ENCODE data around the gene CC2D2A. TPM values are rescaled to one million over a fixed set of nuclear protein-coding genes. Genes with fewer than 3 reads are reported as not detected.

Gene CC2D2A
- total RNA-seq: 34.0 and 35.4 TPM in 2 replicates

- DNase-seq (ENCODE audit: insufficient read length, low spot score, missing footprints): peak; percentile 41
Observed at GRCh38 chr4:15469402-15470127, at the start of gene CC2D2A. CC2D2A (plus strand) TSS chr4:15469882; CDS start chr4:15475933, 6,051 bp downstream.

GRCh38 chr4:15420642-15421041 is 49.0 kb upstream of the CC2D2A start:
- H3K79me2 ChIP-seq (ENCODE audit: insufficient read depth, low read length): no peaks in the 10 kb centered on the region
- DNase-seq (ENCODE audit: insufficient read length, low spot score, missing footprints): peak; percentile 53

More at GRCh38 chr4:15469402-15470127, at the start of gene CC2D2A:
- H3K4me3 ChIP-seq (ENCODE audit: insufficient read depth, low read length): peak within 1 kb of the TSS; percentile 73
- H4K20me1 ChIP-seq (ENCODE audit: insufficient read depth, low read length): no peaks in the 10 kb centered on the region
- TF ChIP-seq CTCF (IDR thresholded peaks at IDR 0.05; ENCODE audit: extremely low read depth, low read depth, low read length): no peak
- H2AFZ ChIP-seq (ENCODE audit: low read length): peak within 1 kb of the TSS; percentile 95
- H3K27me3 ChIP-seq (ENCODE audit: insufficient read depth, low read length): no peaks in the 10 kb centered on the region
- no peaks in the 10 kb centered on the region for H3K79me2 ChIP-seq (ENCODE audit: insufficient read depth, low read length)
- H3K4me2 ChIP-seq (ENCODE audit: insufficient read depth, low read length): peak within 1 kb of the TSS; percentile 89
- no peaks in the 10 kb centered on the region for H3K9me3 ChIP-seq (ENCODE audit: low read depth, low read length)
- H3K27ac ChIP-seq (ENCODE audit: low read depth, low read length): peak within 1 kb of the TSS; percentile 47
- H3K36me3 ChIP-seq (ENCODE audit: insufficient read depth, low read length): no peaks in the 10 kb centered on the region
- H3K4me1 ChIP-seq (ENCODE audit: insufficient read depth, low read length): peaks cover 2% of the 10 kb centered on the region

DNA sequence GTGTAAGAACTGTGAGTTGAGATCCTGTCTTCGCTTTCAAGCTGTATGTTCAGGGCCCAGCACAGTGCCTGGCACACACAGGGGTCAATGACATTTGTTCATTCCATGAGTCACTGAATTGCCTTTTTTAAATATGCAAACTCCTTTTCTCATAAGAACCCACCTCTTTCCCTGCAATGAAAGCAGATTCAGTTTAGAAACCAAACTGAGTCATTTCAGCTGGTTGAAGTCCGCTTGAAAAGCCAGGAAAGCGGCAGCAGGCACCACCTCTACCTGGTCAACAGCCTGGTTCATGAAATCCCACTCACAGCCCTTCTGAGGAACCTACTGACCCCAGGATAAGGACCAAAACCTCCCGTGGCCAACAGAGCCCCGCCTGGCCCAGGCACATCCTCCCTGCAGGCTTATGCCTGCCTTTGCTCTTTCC is 46.4 kb upstream of the CC2D2A start:
- no peaks in the 10 kb centered on the region for H3K36me3 ChIP-seq (ENCODE audit: insufficient read depth, low read length)
- H2AFZ ChIP-seq (ENCODE audit: low read length): no peak overlapping the region
- H3K4me2 ChIP-seq (ENCODE audit: insufficient read depth, low read length): no peak overlapping the region
- DNase-seq (ENCODE audit: insufficient read length, low spot score, missing footprints): no peak
- TF ChIP-seq CTCF (IDR thresholded peaks at IDR 0.05; ENCODE audit: extremely low read depth, low read depth, low read length): no peak
- H3K4me1 ChIP-seq (ENCODE audit: insufficient read depth, low read length): peaks cover 7% of the 10 kb centered on the region
- no peak overlapping the region for H3K27ac ChIP-seq (ENCODE audit: low read depth, low read length)
- H3K4me3 ChIP-seq (ENCODE audit: insufficient read depth, low read length): no peak overlapping the region
- H3K27me3 ChIP-seq (ENCODE audit: insufficient read depth, low read length): no peaks in the 10 kb centered on the region
- no peaks in the 10 kb centered on the region for H3K9me3 ChIP-seq (ENCODE audit: low read depth, low read length)
- no peaks in the 10 kb centered on the region for H4K20me1 ChIP-seq (ENCODE audit: insufficient read depth, low read length)
- H3K79me2 ChIP-seq (ENCODE audit: insufficient read depth, low read length): no peaks in the 10 kb centered on the region

More at GRCh38 chr4:15420642-15421041, 49.0 kb upstream of the CC2D2A start:
- Histone ChIP-seq H3K27me3 (ENCODE audit: insufficient read depth, low read length) (no peaks in the 10 kb centered on the region), H3K36me3 (ENCODE audit: insufficient read depth, low read length) (no peaks in the 10 kb centered on the region), H3K9me3 (ENCODE audit: low read depth, low read length) (no peaks in the 10 kb centered on the region), H3K4me2 (ENCODE audit: insufficient read depth, low read length) (no peak overlapping the region), H3K27ac (ENCODE audit: low read depth, low read length) (no peak overlapping the region), H2AFZ (ENCODE audit: low read length) (no peak overlapping the region), H4K20me1 (ENCODE audit: insufficient read depth, low read length) (no peaks in the 10 kb centered on the region), H3K4me3 (ENCODE audit: insufficient read depth, low read length) (no peak overlapping the region), H3K4me1 (ENCODE audit: insufficient read depth, low read length) (peaks cover 9% of the 10 kb centered on the region)
- TF ChIP-seq CTCF (IDR thresholded peaks at IDR 0.05; ENCODE audit: extremely low read depth, low read depth, low read length): peak; percentile 6

- H3K9me3 ChIP-seq (ENCODE audit: low read depth, low read length): no peaks in the 10 kb centered on the region
- no peak overlapping the region for H3K4me2 ChIP-seq (ENCODE audit: insufficient read depth, low read length)
- H3K4me1 ChIP-seq (ENCODE audit: insufficient read depth, low read length): peaks cover 1% of the 10 kb centered on the region
- no peaks in the 10 kb centered on the region for H3K27me3 ChIP-seq (ENCODE audit: insufficient read depth, low read length)
- no peak for DNase-seq (ENCODE audit: insufficient read length, low spot score, missing footprints)
- H4K20me1 ChIP-seq (ENCODE audit: insufficient read depth, low read length): no peaks in the 10 kb centered on the region
- H3K79me2 ChIP-seq (ENCODE audit: insufficient read depth, low read length): no peaks in the 10 kb centered on the region
- no peak overlapping the region for H3K4me3 ChIP-seq (ENCODE audit: insufficient read depth, low read length)
- H3K27ac ChIP-seq (ENCODE audit: low read depth, low read length): no peak overlapping the region
- H2AFZ ChIP-seq (ENCODE audit: low read length): no peak overlapping the region
- no peaks in the 10 kb centered on the region for H3K36me3 ChIP-seq (ENCODE audit: insufficient read depth, low read length)
- no peak for TF ChIP-seq CTCF (IDR thresholded peaks at IDR 0.05; ENCODE audit: extremely low read depth, low read depth, low read length)
Observed at GRCh38 chr4:15425520-15425919, 44.2 kb upstream of the CC2D2A start.

Measured in osteoblast (primary cell).